NCI-H82 treated with DMSO at 0.1 percent for 48 hours (cell line): ENCODE measurements around the gene BLOC1S3.
"Not testable (repeated sequence)": the region's sequence is repeated elsewhere in the genome, so short reads cannot be mapped to it uniquely, and the experiment has no call there.

Source experiments
- DNase-seq: peaks from one replicate; lab custom pipeline; 2025; ENCODE audit not compliant: unreplicated experiment; lab: John Stamatoyannopoulos, UW

Gene BLOC1S3

GRCh38 chr19:45218426-45218825, 39.8 kb downstream of the BLOC1S3 start:
- DNase-seq: no peak

DNA sequence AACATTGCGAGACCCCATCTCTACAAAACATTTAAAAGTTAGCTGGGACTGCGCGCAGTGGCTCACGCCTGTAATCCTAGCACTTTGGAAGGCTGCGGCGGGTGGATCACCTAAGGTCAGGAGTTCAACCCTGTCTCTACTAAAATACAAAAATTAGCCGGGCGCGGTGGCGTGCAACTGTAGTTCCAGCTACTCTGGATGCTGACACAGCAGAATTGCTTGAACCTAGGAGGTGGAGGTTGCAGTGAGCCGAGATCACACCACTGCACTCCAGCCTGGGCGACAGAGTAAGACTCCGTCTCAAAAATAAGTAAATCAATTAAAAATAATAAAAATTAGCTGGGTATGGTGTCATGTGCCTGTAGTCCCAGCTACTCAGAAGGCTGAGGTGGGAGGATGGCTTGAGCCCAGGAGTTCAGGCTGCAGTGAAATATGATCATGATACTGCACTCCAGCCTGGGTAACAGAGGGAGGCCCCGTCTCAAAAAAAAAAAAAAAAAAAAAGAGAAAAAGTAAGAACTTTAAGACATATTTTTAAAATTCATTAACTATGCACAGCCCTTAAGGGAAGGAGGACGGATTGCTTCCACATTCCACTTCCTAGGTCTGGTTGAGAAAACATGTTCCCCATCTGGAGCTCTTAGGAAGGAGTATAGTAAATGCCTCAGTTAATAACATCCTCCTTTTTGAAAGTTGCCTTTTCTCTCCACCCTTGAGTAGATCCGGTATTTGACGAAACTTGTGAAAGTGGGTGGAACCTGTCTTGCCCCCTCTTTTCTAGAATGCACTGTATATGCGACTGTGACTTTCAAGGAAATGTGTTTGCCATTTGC, 40.5 kb downstream of the BLOC1S3 start:
- DNase-seq: no peak

GRCh38 chr19:45222724-45223123, 44.1 kb downstream of the BLOC1S3 start:
- no peak for DNase-seq

DNA sequence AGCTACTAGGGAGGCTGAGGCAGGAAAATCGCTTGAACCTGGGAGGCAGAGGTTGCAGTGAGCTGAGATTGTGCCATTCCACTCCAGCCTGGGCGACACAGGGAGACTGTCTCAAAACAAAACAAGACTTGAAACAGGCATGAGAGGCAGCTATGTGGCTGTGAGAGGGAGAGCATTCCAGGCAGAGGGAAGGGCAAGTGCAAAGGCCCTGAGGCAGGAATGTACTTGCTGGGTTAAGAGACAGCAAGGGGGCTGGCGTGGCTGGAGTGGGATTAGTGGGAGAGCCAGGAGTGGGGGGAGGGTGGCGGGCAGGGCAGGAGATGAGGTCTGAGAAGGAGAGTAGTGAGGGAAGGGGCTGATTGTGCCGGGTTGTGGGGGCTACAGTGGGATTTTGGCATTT, 45.3 kb downstream of the BLOC1S3 start:
- no peak for DNase-seq

DNA sequence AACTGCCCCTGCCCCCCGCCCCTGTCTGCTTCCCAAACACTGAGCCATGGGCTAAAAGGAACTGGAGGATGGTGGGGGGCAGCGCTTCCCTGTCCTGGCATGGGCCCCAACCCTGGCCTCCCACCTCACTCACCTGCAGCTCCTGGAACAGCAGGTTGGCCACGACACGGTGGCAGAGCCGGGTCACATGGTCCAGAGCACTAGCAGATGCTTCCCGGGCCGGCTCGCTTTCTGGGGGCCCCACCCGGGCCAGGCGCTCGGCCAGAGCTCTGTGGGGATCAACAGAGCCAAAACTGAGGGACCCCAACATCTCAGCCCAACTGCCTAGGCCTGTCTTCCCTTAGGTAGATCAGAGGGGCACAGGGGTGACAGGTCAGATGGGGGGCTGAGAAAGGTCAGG, 46.1 kb downstream of the BLOC1S3 start:
- DNase-seq: no peak

- DNase-seq: not testable (repeated sequence)
Observed at GRCh38 chr19:45229056-45229455, 50.5 kb downstream of the BLOC1S3 start.
